GM21723 (cell line): ENCODE data around the gene SLFN12L.
"Not testable (repeated sequence)": the region's sequence is repeated elsewhere in the genome, so short reads cannot be mapped to it uniquely, and the experiment has no call there.

Experiments
- ATAC-seq: cut with Tn5 transposase; IDR thresholded peaks from one replicate; pipeline ENCODE4 v1.9.1; 2021; ENCODE audit warnings: mild to moderate bottlenecking, moderate library complexity; ENCODE audit not compliant: unreplicated experiment

Gene SLFN12L

GRCh38 chr17:35543856-35544255 lies 6.4 kb upstream of the SLFN12L start:
- no peak for ATAC-seq

DNA sequence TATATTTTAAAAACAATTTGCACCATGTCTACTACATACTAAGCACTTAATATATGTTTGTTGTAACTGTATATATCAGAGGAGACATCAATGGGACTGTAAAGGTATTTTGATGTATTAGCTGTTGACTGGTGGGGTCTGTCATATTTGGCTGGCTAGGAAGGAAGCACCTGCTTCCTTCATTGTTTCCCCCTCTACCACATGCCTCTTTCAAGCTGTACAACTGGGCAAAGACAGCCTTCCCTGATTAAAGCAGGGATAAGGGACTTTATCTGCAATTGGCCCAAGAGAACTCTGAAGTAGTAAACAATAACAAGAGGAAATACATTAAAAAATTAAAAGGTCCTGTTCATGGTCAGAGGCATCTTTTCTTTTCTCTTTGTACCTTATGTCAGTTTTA lies 5.5 kb upstream of the SLFN12L start:
- no peak for ATAC-seq

- ATAC-seq: no peak
These were observed 4.0 kb upstream of the SLFN12L start for GRCh38 chr17:35541434-35541833.

DNA sequence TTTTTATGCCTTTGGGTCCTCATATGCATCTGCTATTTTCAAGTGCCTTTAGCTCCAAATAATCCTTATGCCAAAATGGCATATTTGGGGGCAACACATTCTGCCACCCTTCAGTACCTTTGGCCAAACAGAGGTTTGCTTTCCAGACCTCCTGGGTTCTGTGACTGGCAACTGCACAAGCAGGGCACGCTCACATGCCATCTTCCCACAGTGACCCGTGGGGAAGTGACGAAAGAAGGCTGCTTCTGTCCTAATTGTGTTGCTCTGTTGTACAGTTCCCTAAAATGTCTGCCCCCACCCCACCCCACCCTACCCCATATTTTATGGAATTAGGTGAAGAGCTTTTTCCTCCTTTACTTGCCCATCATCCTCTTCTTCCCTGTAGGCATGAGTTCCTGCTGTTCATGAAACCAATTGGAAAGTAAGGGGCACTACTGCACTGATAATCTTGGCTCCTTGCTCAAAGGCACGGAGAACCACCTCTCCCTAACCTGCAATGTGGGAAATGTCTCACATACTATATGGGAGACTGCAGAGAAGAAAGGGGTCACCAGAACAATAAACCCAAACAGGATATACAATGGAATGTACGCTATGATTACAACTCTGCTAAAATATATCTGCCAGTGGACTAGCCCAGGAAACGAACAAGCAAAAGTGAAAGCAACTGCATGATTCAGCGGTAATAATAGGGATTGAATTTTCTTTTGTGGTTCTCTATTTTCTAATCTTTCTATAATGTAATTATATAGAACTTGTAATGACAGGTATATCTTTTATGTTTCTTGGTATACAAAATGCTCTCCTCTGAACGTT lies 3.3 kb upstream of the SLFN12L start:
- no peak for ATAC-seq

- no peak for ATAC-seq
These were observed 2.2 kb upstream of the SLFN12L start for GRCh38 chr17:35539659-35540026.

- ATAC-seq: no peak
These were observed 760 bp downstream of the SLFN12L start for GRCh38 chr17:35536664-35537171.

DNA sequence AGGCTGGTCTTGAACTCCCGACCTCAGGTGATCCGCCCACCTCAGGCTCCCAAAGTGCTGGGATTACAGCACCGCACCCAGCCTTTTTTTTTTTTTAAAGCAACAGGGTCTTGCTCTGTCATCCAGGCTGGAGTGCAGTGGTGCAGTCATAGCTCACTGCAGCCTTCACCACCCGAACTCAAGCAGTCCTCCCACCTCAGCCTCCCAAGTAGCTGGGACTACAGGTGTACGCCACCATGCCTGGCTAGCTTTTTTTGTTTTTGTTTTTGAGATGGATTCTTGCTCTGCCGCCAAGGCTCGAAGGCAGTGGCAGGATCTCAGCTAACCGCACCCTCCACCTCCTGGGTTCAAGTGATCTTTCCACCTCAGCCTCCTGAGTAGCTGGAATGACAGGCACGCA lies 2.1 kb downstream of the SLFN12L start:
- ATAC-seq: not testable (repeated sequence)

- ATAC-seq: no peak
These were observed 2.8 kb downstream of the SLFN12L start for GRCh38 chr17:35534576-35535093.

DNA sequence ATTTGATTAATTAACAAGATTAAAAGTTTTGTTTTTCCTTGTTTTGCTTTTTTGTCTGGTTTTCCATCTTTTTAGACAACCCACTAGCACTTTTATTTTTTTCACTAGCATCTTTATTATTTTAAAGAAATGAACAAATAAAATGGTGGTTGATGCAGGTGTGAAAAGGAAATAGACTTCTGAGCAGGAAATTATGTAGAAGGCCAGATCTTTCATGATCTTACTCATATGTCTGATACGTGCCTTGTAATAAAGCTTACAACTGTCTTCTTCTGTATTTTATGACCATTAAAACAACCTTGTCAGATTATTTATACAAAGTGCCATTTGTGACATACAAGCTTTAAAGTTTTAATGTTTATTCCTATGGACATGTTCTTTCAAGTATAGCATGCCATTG lies 6.3 kb downstream of the SLFN12L start:
- ATAC-seq: no peak

GRCh38 chr17:35529866-35530265 lies 7.6 kb downstream of the SLFN12L start:
- ATAC-seq: no peak

DNA sequence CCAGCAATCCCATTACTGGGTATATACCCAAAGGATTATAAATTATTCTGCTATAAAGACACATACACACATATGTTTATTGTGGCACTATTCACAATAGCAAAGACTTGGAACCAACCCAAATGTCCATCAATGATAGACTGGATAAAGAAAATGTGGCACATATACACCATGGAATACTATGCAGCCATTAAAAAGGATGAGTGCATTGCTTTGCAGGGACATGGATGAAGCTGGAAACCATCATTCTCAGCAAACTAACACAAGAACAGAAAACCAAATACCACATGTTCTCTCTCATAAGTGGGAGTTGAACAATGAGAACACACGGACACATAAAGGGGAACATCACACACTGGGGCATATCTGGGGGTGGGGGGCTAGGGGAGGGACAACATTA lies 8.2 kb downstream of the SLFN12L start:
- not testable (repeated sequence) for ATAC-seq

GRCh38 chr17:35523296-35523695 lies 14.2 kb downstream of the SLFN12L start:
- no peak for ATAC-seq

DNA sequence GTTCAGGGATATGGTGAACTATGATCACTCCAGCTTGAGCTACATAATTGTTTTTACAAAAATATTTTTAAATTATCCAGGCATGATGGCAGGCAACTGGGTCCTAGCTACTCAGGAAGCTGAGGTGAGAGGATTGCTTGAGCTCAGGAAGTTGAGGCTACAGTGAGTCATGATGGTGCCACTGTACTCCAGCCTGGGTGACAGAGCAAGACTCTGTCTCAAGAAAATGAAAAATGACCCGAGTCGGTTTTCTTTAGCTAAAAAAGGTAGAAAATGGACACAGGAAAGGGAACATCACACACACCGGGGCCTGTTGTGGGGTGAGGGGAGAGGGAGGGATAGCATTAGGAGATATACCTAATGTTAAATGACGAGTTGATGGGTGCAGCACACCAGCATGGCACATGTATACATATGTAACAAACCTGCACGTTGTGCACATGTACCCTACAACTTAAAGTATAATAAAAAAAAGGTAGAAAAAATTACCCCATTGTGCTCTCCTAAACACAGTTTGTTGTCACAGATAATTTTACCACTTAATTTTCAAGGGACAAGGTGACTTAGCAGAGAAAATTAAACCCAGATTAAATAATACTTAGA lies 15.7 kb downstream of the SLFN12L start:
- not testable (repeated sequence) for ATAC-seq

DNA sequence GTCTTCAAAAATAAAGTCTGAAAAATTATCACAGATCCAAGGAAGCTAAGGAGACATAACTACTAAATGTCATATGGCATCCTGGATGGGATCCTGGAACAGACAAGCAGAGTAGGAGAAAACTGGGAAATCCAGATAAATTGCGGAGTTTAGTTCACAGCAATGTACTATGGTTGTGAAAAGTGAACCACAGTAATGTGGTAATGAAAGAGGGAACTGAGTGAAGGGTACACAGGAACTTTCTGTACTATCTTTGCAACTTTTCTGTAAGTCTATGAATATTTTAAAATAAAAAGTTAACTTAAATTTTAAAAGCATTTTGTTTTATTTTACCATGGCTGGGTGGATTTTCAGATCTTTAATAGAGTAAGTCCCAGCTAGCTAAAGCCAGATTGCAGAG lies 16.3 kb downstream of the SLFN12L start:
- ATAC-seq: no peak

DNA sequence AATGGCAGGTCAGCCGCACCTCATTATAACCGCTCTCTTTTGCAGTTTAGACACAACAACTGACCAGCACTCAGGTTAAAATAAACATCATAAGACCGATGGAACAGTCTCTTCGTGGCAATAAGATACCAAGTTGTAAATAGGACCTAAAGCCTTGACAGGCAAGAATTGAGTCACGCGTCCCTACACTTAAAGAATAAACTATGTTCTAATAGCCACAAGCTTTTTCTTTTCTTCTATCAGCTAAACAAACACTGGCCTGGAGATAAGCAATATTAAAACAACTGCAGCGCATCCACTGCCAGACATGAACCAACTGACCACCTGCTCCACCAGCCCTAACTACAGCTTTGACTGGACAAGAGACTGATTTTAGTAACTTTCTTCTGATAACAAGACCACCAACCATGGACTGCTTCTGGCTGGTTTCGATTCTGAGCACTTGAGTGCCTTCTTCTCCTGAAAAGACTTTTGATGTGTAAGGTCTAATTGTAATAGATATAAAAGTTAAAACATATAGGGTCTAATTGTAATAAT lies 17.5 kb downstream of the SLFN12L start:
- ATAC-seq: no peak

GRCh38 chr17:35519439-35519838 lies 18.0 kb downstream of the SLFN12L start:
- no peak for ATAC-seq

- ATAC-seq: not testable (repeated sequence)
These were observed 19.0 kb downstream of the SLFN12L start for GRCh38 chr17:35518431-35518830.

DNA sequence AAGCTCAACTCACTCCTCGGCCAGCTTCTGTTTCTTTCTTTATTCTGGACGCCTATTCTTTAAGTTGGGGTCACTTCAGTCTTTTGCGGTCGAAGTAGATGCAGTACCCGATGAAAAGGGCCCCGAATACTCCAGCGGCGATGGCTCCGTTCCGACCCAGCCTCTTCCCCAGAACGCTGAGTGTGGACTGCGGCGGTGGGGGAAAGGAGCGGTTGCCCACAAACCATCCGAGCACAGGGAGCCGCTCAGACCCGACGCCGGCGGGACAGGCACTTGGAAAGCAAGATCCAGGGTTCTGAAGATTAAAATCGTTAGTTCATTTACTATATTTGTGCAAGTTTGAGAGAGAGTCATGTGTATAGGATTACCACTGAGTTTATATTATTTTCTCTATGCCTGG lies 22.5 kb downstream of the SLFN12L start:
- ATAC-seq: no peak

GRCh38 chr17:35514564-35514963 lies 22.9 kb downstream of the SLFN12L start:
- ATAC-seq: no peak

DNA sequence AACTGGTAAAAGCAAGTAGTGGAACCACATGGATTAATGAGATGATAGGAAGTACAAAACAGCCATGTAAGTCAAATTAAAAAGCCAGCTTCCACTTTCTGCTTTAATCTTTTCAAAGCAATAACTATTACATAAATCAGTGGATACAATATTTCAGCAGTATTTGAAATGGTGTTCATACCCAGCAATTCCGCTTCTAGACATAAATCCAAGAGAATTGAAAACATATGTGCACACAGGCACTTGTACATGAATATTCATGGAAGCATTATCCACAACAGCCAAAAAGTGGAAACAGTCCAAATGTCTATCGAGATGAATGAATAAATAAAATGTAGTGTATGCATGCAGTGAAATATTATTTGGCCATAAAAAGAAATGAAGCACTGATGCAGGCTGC lies 27.4 kb downstream of the SLFN12L start:
- no peak for ATAC-seq

DNA sequence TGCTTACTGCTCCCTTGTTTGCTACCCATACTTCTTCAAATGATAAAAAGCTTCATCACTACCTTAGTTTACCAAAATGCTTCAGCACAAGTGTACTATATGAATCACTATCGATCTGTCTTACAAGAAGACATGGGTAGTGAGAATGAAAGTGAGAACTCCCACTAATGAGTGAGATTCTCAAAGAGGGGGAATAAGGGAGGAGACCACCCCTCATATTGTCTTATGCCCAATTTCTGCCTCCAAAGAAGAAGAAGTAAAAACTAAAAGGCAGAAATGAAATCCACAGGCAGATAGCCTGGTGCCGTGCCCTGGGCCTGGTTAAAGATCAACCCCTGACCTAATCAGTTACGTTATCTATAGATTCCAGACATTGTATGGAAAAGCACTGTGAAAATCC lies 29.8 kb downstream of the SLFN12L start:
- not testable (repeated sequence) for ATAC-seq

DNA sequence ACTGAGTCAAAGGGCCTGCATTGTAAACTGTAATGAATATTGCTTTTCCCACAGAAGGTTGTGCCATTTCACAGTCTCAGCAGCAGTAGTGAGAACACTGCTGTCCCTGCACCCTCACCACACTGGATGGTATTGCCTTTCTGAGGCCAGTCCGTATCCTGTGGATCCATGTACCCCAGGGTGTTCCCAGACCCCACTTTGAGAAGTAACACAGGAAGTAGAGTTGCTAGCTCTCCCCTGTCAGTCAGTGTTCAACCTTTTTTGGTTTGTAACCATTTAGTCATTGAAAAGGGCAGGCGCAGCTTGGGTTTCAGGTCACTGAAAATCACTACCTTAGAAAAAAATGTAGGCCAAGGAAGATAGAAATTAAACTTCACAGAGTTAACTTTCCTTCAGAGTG lies 37.9 kb downstream of the SLFN12L start:
- no peak for ATAC-seq
